Endothelial cell of umbilical vein (primary cell): ENCODE results near the gene TMEM120A. TPM values are rescaled to one million over a fixed set of nuclear protein-coding genes. Genes with fewer than 3 reads are reported as not detected.

Source experiments
- BruUV-seq: library from RNA; stranded (reverse); fragments of 400-500 nt; replicated peaks from 2 replicates; lab custom pipeline; 2021; lab: Mats Ljungman, UMichigan
- CTCF ChIA-PET: fragments of 300-600, 350-600 bp; sonication (Branson Sonifier 250); formaldehyde crosslinking; loops from one replicate; lab custom pipeline; 2021; ENCODE audit warnings: antibody characterized with exemption, inconsistent platforms; lab: Charles Lee
- POLR2A ChIA-PET: fragments of 300-600, 350-600 bp; sonication (Branson Sonifier 250); formaldehyde crosslinking; loops from one replicate; lab custom pipeline; 2021; ENCODE audit warnings: antibody characterized with exemption, inconsistent platforms; lab: Charles Lee
- DNase-seq: peaks from one replicate; pipeline ENCODE4 v3.0.0-alpha.2; 2011; ENCODE audit warnings: low read depth, low spot score
- FAIRE-seq: peaks from 2 replicates; lab custom pipeline; 2011; peaks lifted over from hg19 to GRCh38; lab: Jason Lieb, UNC
- H2AFZ ChIP-seq: 2 replicates; pipeline ENCODE4 v1.6.0; 2012; ENCODE audit warnings: low read depth, low read length, control low read depth, inconsistent platforms
- H3K27ac ChIP-seq: 2 replicates; pipeline ENCODE4 v1.5.1; 2011; ENCODE audit warnings: low read depth, mild to moderate bottlenecking, control low read depth, low read length, moderate library complexity; ENCODE audit not compliant: insufficient read depth
- H3K27me3 ChIP-seq, 2 experiments: 2 replicates each; pipeline versions ENCODE4 v1.6.0 to v1.6.1; 2011; ENCODE audit warnings: low read length in 2 of 2, mixed read lengths in 1 of 2; ENCODE audit not compliant: control insufficient read depth in 2 of 2, insufficient read depth in 2 of 2
- H3K36me3 ChIP-seq, 2 experiments: 2 replicates in 1 of 2; 3 replicates in 1 of 2; pipeline ENCODE4 v1.5.1; 2011; ENCODE audit warnings: low read length in 2 of 2, mild to moderate bottlenecking in 1 of 2, moderate library complexity in 1 of 2; ENCODE audit not compliant: control insufficient read depth in 2 of 2, insufficient read depth in 2 of 2; ENCODE audit errors: extremely low read depth in 1 of 2
- H3K4me1 ChIP-seq: 3 replicates; pipeline ENCODE4 v1.5.1; 2011; ENCODE audit warnings: mild to moderate bottlenecking, low read length; ENCODE audit not compliant: control insufficient read depth, insufficient read depth; ENCODE audit errors: extremely low read depth
- H3K4me2 ChIP-seq: 2 replicates; pipeline ENCODE4 v1.6.1; 2011; ENCODE audit warnings: low read length, control low read depth, mixed read lengths; ENCODE audit not compliant: insufficient read depth
- H3K4me3 ChIP-seq, 3 experiments: fragments of 200-600 bp in 1 of 3; sonication (generic), shearing (Covaris generic) in 1 of 3; replicated peaks in 1 of 3; 2 replicates each; pipeline ENCODE4 v1.5.1; 2011 to 2016; ENCODE audit warnings: control low read depth in 3 of 3, low read length in 3 of 3, mild to moderate bottlenecking in 2 of 3, inconsistent platforms in 1 of 3, low read depth in 1 of 3, moderate library complexity in 1 of 3; ENCODE audit not compliant: insufficient read depth in 1 of 3
- H3K79me2 ChIP-seq: 2 replicates; pipeline ENCODE4 v1.6.0; 2012; ENCODE audit warnings: low read length, inconsistent platforms; ENCODE audit not compliant: control insufficient read depth, insufficient read depth
- H3K9ac ChIP-seq: replicated peaks from 2 replicates; pipeline ENCODE3; 2011; ENCODE audit warnings: low read length, control low read depth; ENCODE audit not compliant: insufficient read depth; ENCODE audit errors: extremely low read depth
- H3K9me1 ChIP-seq: replicated peaks from 3 replicates; pipeline ENCODE4 v1.6.0; 2011; ENCODE audit warnings: mild to moderate bottlenecking, low read length; ENCODE audit not compliant: control insufficient read depth, insufficient read depth; ENCODE audit errors: extremely low read depth
- H3K9me3 ChIP-seq: replicated peaks from 2 replicates; pipeline ENCODE4 v1.5.1; 2012; ENCODE audit warnings: low read length, inconsistent platforms; ENCODE audit not compliant: control insufficient read depth, insufficient read depth
- H4K20me1 ChIP-seq: replicated peaks from 2 replicates; pipeline ENCODE3; 2011; ENCODE audit warnings: mild to moderate bottlenecking, low read length; ENCODE audit not compliant: control insufficient read depth, insufficient read depth; ENCODE audit errors: extremely low read depth
- EZH2 ChIP-seq: IDR thresholded peaks from 2 replicates; pipeline ENCODE4 v1.6.1; 2012; ENCODE audit warnings: borderline replicate concordance, low read depth, mild to moderate bottlenecking, moderate library complexity, low read length, inconsistent platforms; ENCODE audit not compliant: severe bottlenecking
- FOS ChIP-seq: IDR thresholded peaks from 2 replicates; pipeline ENCODE4 v1.6.1; 2011; ENCODE audit warnings: mild to moderate bottlenecking, low read length, moderate library complexity, borderline replicate concordance; ENCODE audit not compliant: insufficient read depth
- GATA2 ChIP-seq: IDR thresholded peaks from 2 replicates; pipeline ENCODE4 v1.7.0; 2011; ENCODE audit warnings: low read depth, mild to moderate bottlenecking, moderate library complexity, mixed read lengths, low read length; ENCODE audit not compliant: insufficient read length, insufficient read depth
- JUN ChIP-seq: IDR thresholded peaks from 2 replicates; pipeline ENCODE4 v1.6.1; 2011; ENCODE audit warnings: borderline replicate concordance, low read depth; ENCODE audit not compliant: insufficient read length, insufficient read depth
- MAX ChIP-seq: IDR thresholded peaks from 2 replicates; pipeline ENCODE4 v1.6.1; 2011; ENCODE audit not compliant: insufficient read depth, insufficient read length
- MYC ChIP-seq: IDR thresholded peaks from one replicate; pipeline ENCODE4 v1.6.1; 2011; ENCODE audit warnings: mild to moderate bottlenecking, low read depth, low read length
- POLR2A ChIP-seq: IDR thresholded peaks from 2 replicates; pipeline ENCODE4 v1.6.1; 2012; ENCODE audit warnings: low read depth, mild to moderate bottlenecking, control low read depth, low read length
- POLR2AphosphoS5 ChIP-seq: IDR thresholded peaks from 2 replicates; pipeline ENCODE4 v1.6.1; 2012; ENCODE audit warnings: low read depth, mild to moderate bottlenecking, control low read depth, low read length, moderate library complexity; ENCODE audit not compliant: insufficient read depth
- dilution Hi-C: fragments of 300-500 bp; cut with MboI; formaldehyde crosslinking; loops from one replicate; pipeline ENCODE4 v1.15.0; 2019; ENCODE audit warnings: low sequenced_read_pairs; ENCODE audit not compliant: extremely low pct_ligation_motif_present
- intact Hi-C: fragments of 100-400 bp; cut with micrococcal nuclease; formaldehyde crosslinking; loops from one replicate; pipeline ENCODE4 v1.10.0; 2022
- polyA plus RNA-seq, 4 experiments: library from polyadenylated mRNA; depleted of rRNA in 3 of 4; stranded (reverse) in 3 of 4; unstranded in 1 of 4; fragments of >200 nt; gene quantifications; 2 replicates each; pipeline versions ENCODE4 v1.2.1 to v1.2.3, GENCODE V29; 2011 to 2012; ENCODE audit warnings: missing spikeins in 1 of 4
- total RNA-seq: library from RNA; stranded (reverse); gene quantifications from 2 replicates; pipeline ENCODE4 v1.2.3, GENCODE V29; 2021
- TF ChIP-seq, protein P1 (sequence below), 2 donors: IDR thresholded peaks; 1 replicate in 1 of 2; 2 replicates in 1 of 2; pipeline ENCODE4 v1.5.1; 2011; ENCODE audit warnings: low read length in 2 of 2, mild to moderate bottlenecking in 2 of 2, moderate library complexity in 2 of 2, control low read depth in 1 of 2, inconsistent platforms in 1 of 2, low read depth in 1 of 2; ENCODE audit not compliant: insufficient read depth in 1 of 2; ENCODE audit errors: extremely low read depth in 1 of 2

TMEM120A gene
- total and polyA plus RNA-seq, 2 donors (not counting 3 experiments of a cell fraction or from before 2014, with no cell fraction given): 38.6 to 133 TPM

DNA sequence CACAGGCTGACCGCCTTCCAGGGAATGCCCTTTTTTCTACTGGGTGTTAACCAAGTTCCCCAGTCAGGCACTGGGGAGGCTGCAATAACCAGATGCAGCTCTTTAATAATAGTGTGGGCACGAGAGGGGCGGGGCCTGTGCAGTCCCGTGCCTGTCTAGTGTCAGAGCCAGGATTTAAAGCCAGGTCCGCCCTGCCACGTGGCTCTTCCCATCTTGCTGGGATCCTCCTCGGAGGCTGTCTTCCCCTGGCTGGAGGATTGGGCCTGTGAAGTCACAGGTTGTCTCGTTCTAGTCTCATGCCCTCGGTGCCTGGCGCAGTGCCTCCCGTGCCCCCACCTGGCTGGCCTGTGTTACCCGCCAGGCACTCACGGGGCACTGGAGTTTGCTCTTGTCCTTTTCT lies 25.2 kb downstream of the TMEM120A start:
- FAIRE-seq: no peak
- H3K36me3 ChIP-seq: peaks cover 0 to 2% of the 10 kb centered on the region in 2 experiments
- no TSS peak for BruUV-seq
- TF ChIP-seq JUN: no peak
- no peak for TF ChIP-seq POLR2AphosphoS5
- TF ChIP-seq POLR2A: no peak
- no peak for TF ChIP-seq GATA2
- TF ChIP-seq FOS: no peak
- TF ChIP-seq MAX: no peak
- no peak for TF ChIP-seq EZH2
- TF ChIP-seq MYC: no peak
- TF ChIP-seq, protein P1, sequence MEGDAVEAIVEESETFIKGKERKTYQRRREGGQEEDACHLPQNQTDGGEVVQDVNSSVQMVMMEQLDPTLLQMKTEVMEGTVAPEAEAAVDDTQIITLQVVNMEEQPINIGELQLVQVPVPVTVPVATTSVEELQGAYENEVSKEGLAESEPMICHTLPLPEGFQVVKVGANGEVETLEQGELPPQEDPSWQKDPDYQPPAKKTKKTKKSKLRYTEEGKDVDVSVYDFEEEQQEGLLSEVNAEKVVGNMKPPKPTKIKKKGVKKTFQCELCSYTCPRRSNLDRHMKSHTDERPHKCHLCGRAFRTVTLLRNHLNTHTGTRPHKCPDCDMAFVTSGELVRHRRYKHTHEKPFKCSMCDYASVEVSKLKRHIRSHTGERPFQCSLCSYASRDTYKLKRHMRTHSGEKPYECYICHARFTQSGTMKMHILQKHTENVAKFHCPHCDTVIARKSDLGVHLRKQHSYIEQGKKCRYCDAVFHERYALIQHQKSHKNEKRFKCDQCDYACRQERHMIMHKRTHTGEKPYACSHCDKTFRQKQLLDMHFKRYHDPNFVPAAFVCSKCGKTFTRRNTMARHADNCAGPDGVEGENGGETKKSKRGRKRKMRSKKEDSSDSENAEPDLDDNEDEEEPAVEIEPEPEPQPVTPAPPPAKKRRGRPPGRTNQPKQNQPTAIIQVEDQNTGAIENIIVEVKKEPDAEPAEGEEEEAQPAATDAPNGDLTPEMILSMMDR (IDR thresholded peaks at IDR 0.05; ENCODE audit: extremely low read depth in 1 of 2, insufficient read depth in 1 of 2, low read depth in 1 of 2, low read length in 2 of 2): no peak
- H3K4me2 ChIP-seq: no peak overlapping the region
- no peaks in the 10 kb centered on the region for H4K20me1 ChIP-seq
- H3K9me1 ChIP-seq: no peaks in the 10 kb centered on the region
- H3K27me3 ChIP-seq: no peaks in the 10 kb centered on the region
- no peak for DNase-seq
- H3K9me3 ChIP-seq: no peaks in the 10 kb centered on the region
- H3K27ac ChIP-seq: no peak overlapping the region
- no peaks in the 10 kb centered on the region for H3K79me2 ChIP-seq
- intact Hi-C loops (no loop called here), dilution Hi-C loops (no loop called here)
- no peak overlapping the region for H3K4me3 ChIP-seq
- no peak overlapping the region for H2AFZ ChIP-seq
- H3K9ac ChIP-seq: no peak overlapping the region
- CTCF ChIA-PET: interaction anchor here (1.0 kb wide), 1 partner anchor 51 kb away, joined by 3 read pairs; no protein-coding TSS in a partner anchor
- POLR2A ChIA-PET: no interaction called here
- no peaks in the 10 kb centered on the region for H3K4me1 ChIP-seq
